Endothelial cell of umbilical vein (primary cell): ENCODE results near the gene PDPK1. TPM values are rescaled to one million over a fixed set of nuclear protein-coding genes. Genes with fewer than 3 reads are reported as not detected.

ENCODE experiments used
- BruUV-seq: library from RNA; stranded (reverse); fragments of 400-500 nt; replicated peaks from 2 replicates; lab custom pipeline; 2021; lab: Mats Ljungman, UMichigan
- CTCF ChIA-PET: fragments of 300-600, 350-600 bp; sonication (Branson Sonifier 250); formaldehyde crosslinking; loops from one replicate; lab custom pipeline; 2021; ENCODE audit warnings: antibody characterized with exemption, inconsistent platforms; lab: Charles Lee
- POLR2A ChIA-PET: fragments of 300-600, 350-600 bp; sonication (Branson Sonifier 250); formaldehyde crosslinking; loops from one replicate; lab custom pipeline; 2021; ENCODE audit warnings: antibody characterized with exemption, inconsistent platforms; lab: Charles Lee
- DNase-seq: peaks from one replicate; pipeline ENCODE4 v3.0.0-alpha.2; 2011; ENCODE audit warnings: low read depth, low spot score
- FAIRE-seq: peaks from 2 replicates; lab custom pipeline; 2011; peaks lifted over from hg19 to GRCh38; lab: Jason Lieb, UNC
- H2AFZ ChIP-seq: 2 replicates; pipeline ENCODE4 v1.6.0; 2012; ENCODE audit warnings: low read depth, low read length, control low read depth, inconsistent platforms
- H3K27ac ChIP-seq: 2 replicates; pipeline ENCODE4 v1.5.1; 2011; ENCODE audit warnings: low read depth, mild to moderate bottlenecking, control low read depth, low read length, moderate library complexity; ENCODE audit not compliant: insufficient read depth
- H3K27me3 ChIP-seq, 2 experiments: 2 replicates each; pipeline versions ENCODE4 v1.6.0 to v1.6.1; 2011; ENCODE audit warnings: low read length in 2 of 2, mixed read lengths in 1 of 2; ENCODE audit not compliant: control insufficient read depth in 2 of 2, insufficient read depth in 2 of 2
- H3K36me3 ChIP-seq, 2 experiments: 2 replicates in 1 of 2; 3 replicates in 1 of 2; pipeline ENCODE4 v1.5.1; 2011; ENCODE audit warnings: low read length in 2 of 2, mild to moderate bottlenecking in 1 of 2, moderate library complexity in 1 of 2; ENCODE audit not compliant: control insufficient read depth in 2 of 2, insufficient read depth in 2 of 2; ENCODE audit errors: extremely low read depth in 1 of 2
- H3K4me1 ChIP-seq: 3 replicates; pipeline ENCODE4 v1.5.1; 2011; ENCODE audit warnings: mild to moderate bottlenecking, low read length; ENCODE audit not compliant: control insufficient read depth, insufficient read depth; ENCODE audit errors: extremely low read depth
- H3K4me2 ChIP-seq: 2 replicates; pipeline ENCODE4 v1.6.1; 2011; ENCODE audit warnings: low read length, control low read depth, mixed read lengths; ENCODE audit not compliant: insufficient read depth
- H3K4me3 ChIP-seq, 3 experiments: fragments of 200-600 bp in 1 of 3; sonication (generic), shearing (Covaris generic) in 1 of 3; replicated peaks in 1 of 3; 2 replicates each; pipeline ENCODE4 v1.5.1; 2011 to 2016; ENCODE audit warnings: control low read depth in 3 of 3, low read length in 3 of 3, mild to moderate bottlenecking in 2 of 3, inconsistent platforms in 1 of 3, low read depth in 1 of 3, moderate library complexity in 1 of 3; ENCODE audit not compliant: insufficient read depth in 1 of 3
- H3K79me2 ChIP-seq: 2 replicates; pipeline ENCODE4 v1.6.0; 2012; ENCODE audit warnings: low read length, inconsistent platforms; ENCODE audit not compliant: control insufficient read depth, insufficient read depth
- H3K9ac ChIP-seq: replicated peaks from 2 replicates; pipeline ENCODE3; 2011; ENCODE audit warnings: low read length, control low read depth; ENCODE audit not compliant: insufficient read depth; ENCODE audit errors: extremely low read depth
- H3K9me1 ChIP-seq: replicated peaks from 3 replicates; pipeline ENCODE4 v1.6.0; 2011; ENCODE audit warnings: mild to moderate bottlenecking, low read length; ENCODE audit not compliant: control insufficient read depth, insufficient read depth; ENCODE audit errors: extremely low read depth
- H3K9me3 ChIP-seq: replicated peaks from 2 replicates; pipeline ENCODE4 v1.5.1; 2012; ENCODE audit warnings: low read length, inconsistent platforms; ENCODE audit not compliant: control insufficient read depth, insufficient read depth
- H4K20me1 ChIP-seq: replicated peaks from 2 replicates; pipeline ENCODE3; 2011; ENCODE audit warnings: mild to moderate bottlenecking, low read length; ENCODE audit not compliant: control insufficient read depth, insufficient read depth; ENCODE audit errors: extremely low read depth
- EZH2 ChIP-seq: IDR thresholded peaks from 2 replicates; pipeline ENCODE4 v1.6.1; 2012; ENCODE audit warnings: borderline replicate concordance, low read depth, mild to moderate bottlenecking, moderate library complexity, low read length, inconsistent platforms; ENCODE audit not compliant: severe bottlenecking
- FOS ChIP-seq: IDR thresholded peaks from 2 replicates; pipeline ENCODE4 v1.6.1; 2011; ENCODE audit warnings: mild to moderate bottlenecking, low read length, moderate library complexity, borderline replicate concordance; ENCODE audit not compliant: insufficient read depth
- GATA2 ChIP-seq: IDR thresholded peaks from 2 replicates; pipeline ENCODE4 v1.7.0; 2011; ENCODE audit warnings: low read depth, mild to moderate bottlenecking, moderate library complexity, mixed read lengths, low read length; ENCODE audit not compliant: insufficient read length, insufficient read depth
- JUN ChIP-seq: IDR thresholded peaks from 2 replicates; pipeline ENCODE4 v1.6.1; 2011; ENCODE audit warnings: borderline replicate concordance, low read depth; ENCODE audit not compliant: insufficient read length, insufficient read depth
- MYC ChIP-seq: IDR thresholded peaks from one replicate; pipeline ENCODE4 v1.6.1; 2011; ENCODE audit warnings: mild to moderate bottlenecking, low read depth, low read length
- POLR2A ChIP-seq: IDR thresholded peaks from 2 replicates; pipeline ENCODE4 v1.6.1; 2012; ENCODE audit warnings: low read depth, mild to moderate bottlenecking, control low read depth, low read length
- POLR2AphosphoS5 ChIP-seq: IDR thresholded peaks from 2 replicates; pipeline ENCODE4 v1.6.1; 2012; ENCODE audit warnings: low read depth, mild to moderate bottlenecking, control low read depth, low read length, moderate library complexity; ENCODE audit not compliant: insufficient read depth
- dilution Hi-C: fragments of 300-500 bp; cut with MboI; formaldehyde crosslinking; loops from one replicate; pipeline ENCODE4 v1.15.0; 2019; ENCODE audit warnings: low sequenced_read_pairs; ENCODE audit not compliant: extremely low pct_ligation_motif_present
- intact Hi-C: fragments of 100-400 bp; cut with micrococcal nuclease; formaldehyde crosslinking; loops from one replicate; pipeline ENCODE4 v1.10.0; 2022
- polyA plus RNA-seq, 4 experiments: library from polyadenylated mRNA; depleted of rRNA in 3 of 4; stranded (reverse) in 3 of 4; unstranded in 1 of 4; fragments of >200 nt; gene quantifications; 2 replicates each; pipeline versions ENCODE4 v1.2.1 to v1.2.3, GENCODE V29; 2011 to 2012; ENCODE audit warnings: missing spikeins in 1 of 4
- total RNA-seq: library from RNA; stranded (reverse); gene quantifications from 2 replicates; pipeline ENCODE4 v1.2.3, GENCODE V29; 2021
- TF ChIP-seq, protein P1 (sequence below): IDR thresholded peaks from 2 replicates; pipeline ENCODE4 v1.6.1; 2011; ENCODE audit not compliant: insufficient read depth, insufficient read length
- TF ChIP-seq, protein P2 (sequence below), 2 donors: IDR thresholded peaks; 1 replicate in 1 of 2; 2 replicates in 1 of 2; pipeline ENCODE4 v1.5.1; 2011; ENCODE audit warnings: low read length in 2 of 2, mild to moderate bottlenecking in 2 of 2, moderate library complexity in 2 of 2, control low read depth in 1 of 2, inconsistent platforms in 1 of 2, low read depth in 1 of 2; ENCODE audit not compliant: insufficient read depth in 1 of 2; ENCODE audit errors: extremely low read depth in 1 of 2

Gene PDPK1
- total and polyA plus RNA-seq, 2 donors (not counting 3 experiments of a cell fraction or from before 2014, with no cell fraction given), result 22.4 to 37.3 TPM

DNA sequence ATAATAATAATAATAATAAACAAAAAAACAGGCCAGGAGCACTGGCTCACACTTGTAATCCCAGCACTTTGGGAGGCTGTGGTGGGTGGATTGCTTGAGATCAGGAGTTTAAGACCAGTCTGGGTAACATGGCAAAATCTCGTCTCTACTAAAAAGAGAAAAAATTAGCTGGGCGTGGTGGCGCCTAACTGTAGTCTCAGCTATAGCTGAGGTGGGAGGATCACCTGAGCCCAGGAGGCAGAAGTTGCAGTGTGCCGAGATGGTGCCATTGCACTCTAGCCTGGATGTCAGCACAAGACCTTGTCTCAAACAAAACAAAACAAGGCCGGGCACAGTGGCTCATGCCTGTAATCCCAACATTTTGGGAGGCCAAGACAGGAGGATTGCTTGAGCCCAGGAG lies 42.8 kb upstream of the PDPK1 start:
- no peak overlapping the region for H2AFZ ChIP-seq
- ChIA-PET CTCF (no interaction called here), POLR2A (no interaction called here)
- H3K4me2 ChIP-seq, result no peak overlapping the region
- no peak overlapping the region for H3K27ac ChIP-seq
- no peaks in the 10 kb centered on the region for H4K20me1 ChIP-seq
- H3K27me3 ChIP-seq, result no peaks in the 10 kb centered on the region
- TF ChIP-seq FOS (no peak), GATA2 (no peak)
- no peak overlapping the region for H3K9ac ChIP-seq
- DNase-seq, result no peak
- intact Hi-C loops, result no loop called here
- H3K9me3 ChIP-seq, result no peaks in the 10 kb centered on the region
- FAIRE-seq, result no peak
- dilution Hi-C loops, result no loop called here
- H3K4me3 ChIP-seq, result no peak overlapping the region
- H3K4me1 ChIP-seq, result no peaks in the 10 kb centered on the region
- no peaks in the 10 kb centered on the region for H3K9me1 ChIP-seq
- peaks cover 0 to 16% of the 10 kb centered on the region in 2 experiments for H3K36me3 ChIP-seq
- no peaks in the 10 kb centered on the region for H3K79me2 ChIP-seq
- BruUV-seq, result no TSS peak

DNA sequence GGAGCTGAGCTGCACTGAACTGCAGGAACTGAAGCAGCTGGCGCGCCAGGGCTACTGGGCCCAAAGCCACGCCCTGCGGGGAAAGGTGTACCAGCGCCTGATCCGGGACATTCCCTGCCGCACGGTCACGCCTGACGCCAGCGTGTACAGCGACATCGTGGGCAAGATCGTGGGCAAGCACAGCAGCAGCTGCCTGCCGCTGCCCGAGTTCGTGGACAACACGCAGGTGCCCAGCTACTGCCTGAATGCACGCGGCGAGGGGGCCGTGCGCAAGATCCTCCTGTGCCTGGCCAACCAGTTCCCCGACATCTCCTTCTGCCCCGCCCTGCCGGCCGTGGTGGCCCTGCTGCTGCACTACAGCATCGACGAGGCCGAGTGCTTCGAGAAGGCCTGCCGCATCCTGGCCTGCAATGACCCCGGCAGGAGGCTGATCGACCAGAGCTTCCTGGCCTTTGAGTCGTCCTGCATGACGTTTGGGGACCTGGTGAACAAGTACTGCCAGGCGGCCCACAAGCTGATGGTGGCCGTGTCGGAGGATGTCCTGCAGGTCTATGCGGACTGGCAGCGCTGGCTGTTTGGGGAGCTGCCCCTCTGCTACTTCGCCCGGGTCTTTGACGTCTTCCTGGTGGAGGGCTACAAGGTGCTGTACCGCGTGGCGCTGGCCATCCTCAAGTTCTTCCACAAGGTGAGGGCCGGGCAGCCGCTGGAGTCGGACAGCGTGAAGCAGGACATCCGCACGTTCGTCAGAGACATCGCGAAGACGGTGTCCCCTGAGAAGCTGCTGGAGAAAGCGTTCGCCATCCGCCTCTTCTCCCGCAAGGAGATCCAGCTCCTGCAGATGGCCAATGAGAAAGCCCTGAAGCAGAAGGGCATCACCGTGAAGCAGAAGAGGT lies 41.4 kb upstream of the PDPK1 start:
- Histone ChIP-seq H3K4me1 (no peaks in the 10 kb centered on the region), H3K27me3 (no peaks in the 10 kb centered on the region), H2AFZ (no peak overlapping the region), H3K4me3 (no peak overlapping the region), H3K36me3 (peaks cover 0 to 16% of the 10 kb centered on the region in 2 experiments), H3K9ac (no peak overlapping the region), H4K20me1 (no peaks in the 10 kb centered on the region), H3K79me2 (no peaks in the 10 kb centered on the region), H3K9me1 (no peaks in the 10 kb centered on the region), H3K27ac (no peak overlapping the region), H3K4me2 (no peak overlapping the region), H3K9me3 (no peaks in the 10 kb centered on the region)
- ChIA-PET POLR2A (no interaction called here), CTCF (interaction anchor here (0.9 to 1.5 kb wide), 2 partner anchors 18 to 156 kb away, joined by 3 read pairs; partner anchors contain the start of gene ABCA3)
- FAIRE-seq (no peak), DNase-seq (no peak)
- BruUV-seq, result no TSS peak
- TF ChIP-seq POLR2A (no peak), GATA2 (no peak), FOS (no peak), JUN (no peak), EZH2 (no peak), POLR2AphosphoS5 (no peak), MYC (no peak)
- TF ChIP-seq, protein P1, sequence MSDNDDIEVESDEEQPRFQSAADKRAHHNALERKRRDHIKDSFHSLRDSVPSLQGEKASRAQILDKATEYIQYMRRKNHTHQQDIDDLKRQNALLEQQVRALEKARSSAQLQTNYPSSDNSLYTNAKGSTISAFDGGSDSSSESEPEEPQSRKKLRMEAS, result no peak
- TF ChIP-seq, protein P2, sequence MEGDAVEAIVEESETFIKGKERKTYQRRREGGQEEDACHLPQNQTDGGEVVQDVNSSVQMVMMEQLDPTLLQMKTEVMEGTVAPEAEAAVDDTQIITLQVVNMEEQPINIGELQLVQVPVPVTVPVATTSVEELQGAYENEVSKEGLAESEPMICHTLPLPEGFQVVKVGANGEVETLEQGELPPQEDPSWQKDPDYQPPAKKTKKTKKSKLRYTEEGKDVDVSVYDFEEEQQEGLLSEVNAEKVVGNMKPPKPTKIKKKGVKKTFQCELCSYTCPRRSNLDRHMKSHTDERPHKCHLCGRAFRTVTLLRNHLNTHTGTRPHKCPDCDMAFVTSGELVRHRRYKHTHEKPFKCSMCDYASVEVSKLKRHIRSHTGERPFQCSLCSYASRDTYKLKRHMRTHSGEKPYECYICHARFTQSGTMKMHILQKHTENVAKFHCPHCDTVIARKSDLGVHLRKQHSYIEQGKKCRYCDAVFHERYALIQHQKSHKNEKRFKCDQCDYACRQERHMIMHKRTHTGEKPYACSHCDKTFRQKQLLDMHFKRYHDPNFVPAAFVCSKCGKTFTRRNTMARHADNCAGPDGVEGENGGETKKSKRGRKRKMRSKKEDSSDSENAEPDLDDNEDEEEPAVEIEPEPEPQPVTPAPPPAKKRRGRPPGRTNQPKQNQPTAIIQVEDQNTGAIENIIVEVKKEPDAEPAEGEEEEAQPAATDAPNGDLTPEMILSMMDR (IDR thresholded peaks at IDR 0.05; ENCODE audit: extremely low read depth in 1 of 2, insufficient read depth in 1 of 2, low read depth in 1 of 2, low read length in 2 of 2), result no peak
- dilution Hi-C loops (no loop called here), intact Hi-C loops (no loop called here)
